Stimulated activated CD8-positive, alpha-beta memory T cell treated with anti-CD3 and anti-CD28 coated beads, Interleukin-4, amount 100 ng/mL, for 48 hours (primary cell): ENCODE measurements around the gene TNFRSF18.
"Not testable (repeated sequence)": the region's sequence is repeated elsewhere in the genome, so short reads cannot be mapped to it uniquely, and the experiment has no call there.

ENCODE experiments used
- DNase-seq: peaks from one replicate; pipeline ENCODE4 v3.0.0-alpha.2; 2020

Gene TNFRSF18

GRCh38 chr1:1196431-1197187 lies 9.8 kb downstream of the TNFRSF18 start:
- no peak for DNase-seq

DNA sequence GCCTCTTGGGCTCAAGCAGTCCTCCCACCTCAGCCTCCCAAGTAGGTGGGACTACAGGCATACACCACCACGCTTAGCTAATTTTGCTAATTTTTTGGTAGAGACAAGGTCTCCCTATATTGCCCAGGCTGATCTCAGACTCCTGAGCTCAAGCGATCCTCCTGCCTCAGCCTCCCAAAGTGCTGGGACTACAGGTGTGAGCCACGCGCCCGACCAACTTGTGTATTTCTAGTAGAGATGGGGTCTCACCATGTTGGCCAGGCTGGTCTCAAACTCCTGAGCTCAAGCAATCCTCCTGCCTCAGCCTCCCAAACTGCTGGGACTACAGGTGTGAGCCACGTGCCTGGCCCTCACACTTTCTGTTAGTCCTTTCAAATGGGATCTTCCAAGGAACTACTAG lies 10.7 kb downstream of the TNFRSF18 start:
- DNase-seq = not testable (repeated sequence)

- no peak for DNase-seq
These were observed 11.7 kb downstream of the TNFRSF18 start for GRCh38 chr1:1194723-1195122.

GRCh38 chr1:1191734-1192133 lies 14.7 kb downstream of the TNFRSF18 start:
- no peak for DNase-seq

DNA sequence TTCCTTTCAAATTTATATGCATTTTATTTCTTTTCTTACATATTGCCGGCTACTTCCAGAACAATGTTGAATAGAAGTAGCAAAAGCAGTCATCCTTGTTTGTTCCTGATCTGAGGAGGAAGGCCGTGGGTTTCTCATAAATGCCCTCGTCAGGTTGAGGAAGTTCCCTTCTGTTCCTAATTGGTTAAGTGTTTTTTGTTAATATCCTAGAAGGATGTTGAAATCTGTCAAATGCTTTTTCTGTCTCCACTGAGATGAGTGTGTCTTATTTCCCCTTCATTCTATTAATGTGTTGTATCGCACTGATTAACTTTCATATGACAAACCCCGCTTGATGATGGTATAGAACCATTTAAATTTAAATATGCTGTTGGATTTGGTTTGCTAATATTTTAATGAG lies 17.3 kb downstream of the TNFRSF18 start:
- DNase-seq = no peak

DNA sequence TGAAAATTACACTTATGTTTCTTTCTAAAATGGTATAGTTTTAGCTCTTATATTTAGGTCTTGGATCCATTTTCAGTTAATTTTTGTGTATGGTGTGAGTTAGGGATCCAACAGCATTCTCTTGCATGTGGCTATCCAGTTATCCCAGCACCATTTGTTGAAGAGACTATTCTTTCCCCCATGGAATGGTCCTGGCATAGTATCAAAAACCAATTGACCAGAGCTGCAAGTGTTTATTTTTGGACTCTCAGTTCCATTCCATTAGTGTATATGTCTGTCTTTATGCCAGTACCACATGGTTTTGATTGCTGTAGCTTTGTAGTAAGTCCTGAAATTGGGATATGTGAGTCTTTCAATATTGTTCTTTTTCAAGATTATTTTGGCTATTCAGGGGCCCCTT lies 18.5 kb downstream of the TNFRSF18 start:
- no peak for DNase-seq

DNA sequence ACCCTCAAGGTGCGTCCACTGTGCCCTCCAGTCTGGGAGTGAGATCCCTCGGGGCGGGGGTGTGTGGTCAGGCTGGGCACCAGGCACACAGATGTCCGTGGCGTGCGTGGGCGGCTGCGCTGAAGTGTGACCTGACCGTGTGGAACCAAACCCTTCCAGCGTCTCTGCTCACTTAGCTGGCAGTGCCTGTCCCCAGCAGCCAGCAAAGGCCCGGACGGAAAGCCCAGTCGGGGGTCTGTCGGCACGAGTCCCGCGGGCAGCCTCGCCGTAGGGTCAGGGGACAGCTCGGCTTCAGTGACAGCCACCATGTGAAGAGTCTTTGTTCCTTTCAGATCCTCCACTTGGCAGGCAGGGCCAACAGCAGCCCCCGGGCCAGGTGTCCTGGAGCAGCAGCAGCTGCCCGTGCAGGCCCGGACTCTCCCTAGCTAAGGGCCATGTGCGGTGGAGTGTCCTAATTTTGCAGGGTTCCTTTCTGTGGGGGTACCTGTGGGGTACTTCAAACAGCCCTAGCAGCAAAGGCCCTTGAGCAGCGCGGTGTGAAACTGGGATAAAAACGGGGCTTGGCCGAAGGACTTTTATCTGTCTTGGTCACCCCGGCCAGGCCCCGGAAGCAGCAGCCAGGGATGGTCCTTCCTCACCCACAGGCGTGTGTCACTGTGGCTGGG lies 21.2 kb downstream of the TNFRSF18 start:
- DNase-seq = no peak

- no peak for DNase-seq
These were observed 22.3 kb downstream of the TNFRSF18 start for GRCh38 chr1:1183833-1184775.

DNA sequence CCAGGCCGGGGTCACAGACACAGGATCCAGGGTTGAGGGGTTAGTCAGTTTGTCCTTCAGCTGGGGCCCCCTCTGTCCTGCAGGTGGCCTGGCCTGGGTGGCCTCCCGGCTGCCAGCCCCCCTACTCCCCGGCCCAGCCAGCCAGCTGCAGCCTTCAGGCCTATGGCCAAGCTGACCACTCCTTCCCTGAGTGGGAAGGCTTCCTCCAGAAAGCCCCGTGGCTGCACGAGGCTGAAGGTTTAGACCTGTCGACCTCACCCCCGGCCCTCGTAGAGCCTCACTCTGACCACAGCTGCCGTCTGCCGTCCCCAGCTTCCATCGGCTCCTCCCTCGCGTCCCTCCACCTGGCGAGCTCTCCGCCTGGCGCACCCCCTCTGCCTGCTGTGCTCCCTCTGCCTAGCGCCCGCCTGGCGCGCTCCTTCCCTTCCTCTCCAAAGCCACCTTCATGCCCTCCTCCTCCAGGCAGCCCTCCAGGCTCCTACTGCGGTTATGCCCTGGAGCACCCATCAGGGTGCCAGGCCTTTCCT lies 23.1 kb downstream of the TNFRSF18 start:
- no peak for DNase-seq

- no peak for DNase-seq
These were observed 23.7 kb downstream of the TNFRSF18 start for GRCh38 chr1:1182491-1183220.

GRCh38 chr1:1181938-1182410 lies 24.4 kb downstream of the TNFRSF18 start:
- no peak for DNase-seq

- DNase-seq = no peak
These were observed 25.1 kb downstream of the TNFRSF18 start for GRCh38 chr1:1181129-1181937.

- no peak for DNase-seq
These were observed 26.2 kb downstream of the TNFRSF18 start for GRCh38 chr1:1179983-1180861.

DNA sequence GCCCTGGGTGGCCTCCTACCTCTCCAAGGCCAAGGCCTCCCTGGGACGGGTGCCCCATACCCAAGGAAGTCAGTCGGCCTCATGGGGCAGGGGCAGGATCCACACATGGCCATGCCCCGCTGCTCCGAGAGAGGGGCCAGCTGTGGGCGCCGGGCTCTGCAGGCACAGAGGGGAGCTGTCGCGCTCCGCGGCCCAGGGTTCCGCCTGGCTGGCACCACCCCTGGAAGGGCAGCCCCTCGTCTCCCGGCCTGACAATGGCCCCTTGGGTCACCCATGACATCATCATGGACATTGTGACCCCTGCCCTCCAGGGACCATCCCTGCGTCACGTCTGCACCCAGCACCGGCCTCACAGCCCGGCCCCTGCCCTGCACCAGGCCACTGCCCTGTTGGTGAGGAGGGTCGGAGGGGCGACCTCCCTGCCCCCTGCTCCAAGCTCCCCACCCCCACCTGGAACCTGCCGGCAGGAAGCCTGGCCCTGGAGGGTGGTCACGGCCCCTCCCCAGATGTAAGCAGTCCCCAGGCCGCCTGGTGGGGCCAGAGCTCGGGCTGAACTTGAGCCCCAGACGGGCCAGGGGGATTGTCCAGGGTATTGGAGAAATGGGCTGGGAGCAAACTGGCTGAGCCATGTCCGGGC lies 26.9 kb downstream of the TNFRSF18 start:
- DNase-seq = no peak

GRCh38 chr1:1178794-1179331 lies 27.5 kb downstream of the TNFRSF18 start:
- no peak for DNase-seq

GRCh38 chr1:1177452-1178206 lies 28.8 kb downstream of the TNFRSF18 start:
- DNase-seq = no peak

- DNase-seq = no peak
These were observed 29.5 kb downstream of the TNFRSF18 start for GRCh38 chr1:1176931-1177330.

- DNase-seq = not testable (repeated sequence)
These were observed 30.2 kb downstream of the TNFRSF18 start for GRCh38 chr1:1176063-1176761.
